Measurements from ENCODE around the gene TTLL10.

GRCh38 chr1:1191734-1192133 lies 18.1 kb downstream of the TTLL10 start:
- TF ChIP-seq, protein P1, sequence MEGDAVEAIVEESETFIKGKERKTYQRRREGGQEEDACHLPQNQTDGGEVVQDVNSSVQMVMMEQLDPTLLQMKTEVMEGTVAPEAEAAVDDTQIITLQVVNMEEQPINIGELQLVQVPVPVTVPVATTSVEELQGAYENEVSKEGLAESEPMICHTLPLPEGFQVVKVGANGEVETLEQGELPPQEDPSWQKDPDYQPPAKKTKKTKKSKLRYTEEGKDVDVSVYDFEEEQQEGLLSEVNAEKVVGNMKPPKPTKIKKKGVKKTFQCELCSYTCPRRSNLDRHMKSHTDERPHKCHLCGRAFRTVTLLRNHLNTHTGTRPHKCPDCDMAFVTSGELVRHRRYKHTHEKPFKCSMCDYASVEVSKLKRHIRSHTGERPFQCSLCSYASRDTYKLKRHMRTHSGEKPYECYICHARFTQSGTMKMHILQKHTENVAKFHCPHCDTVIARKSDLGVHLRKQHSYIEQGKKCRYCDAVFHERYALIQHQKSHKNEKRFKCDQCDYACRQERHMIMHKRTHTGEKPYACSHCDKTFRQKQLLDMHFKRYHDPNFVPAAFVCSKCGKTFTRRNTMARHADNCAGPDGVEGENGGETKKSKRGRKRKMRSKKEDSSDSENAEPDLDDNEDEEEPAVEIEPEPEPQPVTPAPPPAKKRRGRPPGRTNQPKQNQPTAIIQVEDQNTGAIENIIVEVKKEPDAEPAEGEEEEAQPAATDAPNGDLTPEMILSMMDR (IDR thresholded peaks at IDR 0.05; ENCODE audit: insufficient read depth, low read depth, low read length): no peak
- no peak for TF ChIP-seq EZH2 (IDR thresholded peaks at IDR 0.05; ENCODE audit: insufficient read depth, low read length)

All from astrocyte (in vitro differentiated cells and primary cell).